GM12872 (cell line): Measurements from ENCODE around the gene AEBP1.

Source experiments
- TF ChIP-seq, protein P1 (sequence below): IDR thresholded peaks from 3 replicates; pipeline ENCODE4 v1.5.1; 2011; ENCODE audit warnings: low read depth, mild to moderate bottlenecking, low read length, moderate library complexity; ENCODE audit not compliant: insufficient read depth

AEBP1 gene

DNA sequence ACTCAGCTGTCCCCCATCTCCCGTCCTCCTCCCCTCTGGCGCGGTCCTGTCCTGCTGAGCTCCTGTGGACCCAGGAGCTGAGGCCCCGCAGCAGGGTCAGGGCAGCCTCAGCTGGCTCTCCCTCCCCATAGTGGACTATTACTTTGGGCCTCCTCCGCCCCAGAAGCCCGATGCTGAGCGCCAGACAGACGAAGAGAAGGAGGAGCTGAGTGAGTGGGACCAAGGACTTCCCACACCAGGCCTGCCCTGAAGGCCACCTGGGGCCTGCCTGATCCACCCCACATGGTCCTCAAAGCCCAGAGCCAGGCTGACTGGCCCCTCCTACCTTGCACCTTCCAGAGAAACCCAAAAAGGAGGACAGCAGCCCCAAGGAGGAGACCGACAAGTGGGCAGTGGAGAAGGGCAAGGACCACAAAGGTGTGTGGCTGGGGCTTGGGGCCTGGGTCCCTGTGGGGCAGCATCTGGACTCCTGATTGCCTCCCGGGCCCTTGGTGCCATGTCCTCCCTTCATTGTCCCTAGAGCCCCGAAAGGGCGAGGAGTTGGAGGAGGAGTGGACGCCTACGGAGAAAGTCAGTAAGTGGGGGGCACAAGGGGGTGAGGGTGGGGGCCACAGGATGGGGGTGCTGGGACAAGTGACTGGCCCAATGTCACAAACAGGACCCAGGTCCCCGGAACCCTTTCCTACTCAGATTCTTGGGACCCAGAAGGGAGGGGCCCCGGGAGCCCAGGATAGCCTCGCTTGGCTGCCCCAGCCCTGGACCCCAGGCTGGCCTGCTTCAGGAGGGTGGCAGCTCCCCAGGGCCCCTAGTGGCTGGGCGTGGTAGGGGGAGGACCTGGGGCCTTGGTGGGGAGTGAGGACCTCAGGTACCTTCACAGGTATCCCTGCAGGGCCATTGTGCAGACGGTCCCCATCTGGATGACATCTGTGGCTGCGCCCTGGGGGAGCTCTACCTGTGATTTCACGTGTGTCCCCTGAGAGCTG lies 4.9 kb downstream of the AEBP1 start:
- TF ChIP-seq, protein P1, sequence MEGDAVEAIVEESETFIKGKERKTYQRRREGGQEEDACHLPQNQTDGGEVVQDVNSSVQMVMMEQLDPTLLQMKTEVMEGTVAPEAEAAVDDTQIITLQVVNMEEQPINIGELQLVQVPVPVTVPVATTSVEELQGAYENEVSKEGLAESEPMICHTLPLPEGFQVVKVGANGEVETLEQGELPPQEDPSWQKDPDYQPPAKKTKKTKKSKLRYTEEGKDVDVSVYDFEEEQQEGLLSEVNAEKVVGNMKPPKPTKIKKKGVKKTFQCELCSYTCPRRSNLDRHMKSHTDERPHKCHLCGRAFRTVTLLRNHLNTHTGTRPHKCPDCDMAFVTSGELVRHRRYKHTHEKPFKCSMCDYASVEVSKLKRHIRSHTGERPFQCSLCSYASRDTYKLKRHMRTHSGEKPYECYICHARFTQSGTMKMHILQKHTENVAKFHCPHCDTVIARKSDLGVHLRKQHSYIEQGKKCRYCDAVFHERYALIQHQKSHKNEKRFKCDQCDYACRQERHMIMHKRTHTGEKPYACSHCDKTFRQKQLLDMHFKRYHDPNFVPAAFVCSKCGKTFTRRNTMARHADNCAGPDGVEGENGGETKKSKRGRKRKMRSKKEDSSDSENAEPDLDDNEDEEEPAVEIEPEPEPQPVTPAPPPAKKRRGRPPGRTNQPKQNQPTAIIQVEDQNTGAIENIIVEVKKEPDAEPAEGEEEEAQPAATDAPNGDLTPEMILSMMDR: peak; percentile 43; the same call in 2 of the 3 replicates

DNA sequence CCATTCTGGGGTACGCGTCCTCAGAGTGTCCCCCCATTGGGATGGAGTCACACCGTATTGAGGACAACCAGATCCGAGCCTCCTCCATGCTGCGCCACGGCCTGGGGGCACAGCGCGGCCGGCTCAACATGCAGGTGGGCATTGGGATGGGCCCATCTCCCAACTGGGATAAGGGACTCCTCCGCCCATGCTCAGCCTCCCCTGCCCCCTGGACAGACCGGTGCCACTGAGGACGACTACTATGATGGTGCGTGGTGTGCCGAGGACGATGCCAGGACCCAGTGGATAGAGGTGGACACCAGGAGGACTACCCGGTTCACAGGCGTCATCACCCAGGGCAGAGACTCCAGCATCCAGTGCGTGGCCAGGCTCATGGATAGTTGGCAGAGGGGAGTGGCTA lies 5.8 kb downstream of the AEBP1 start:
- TF ChIP-seq, protein P1: no peak

DNA sequence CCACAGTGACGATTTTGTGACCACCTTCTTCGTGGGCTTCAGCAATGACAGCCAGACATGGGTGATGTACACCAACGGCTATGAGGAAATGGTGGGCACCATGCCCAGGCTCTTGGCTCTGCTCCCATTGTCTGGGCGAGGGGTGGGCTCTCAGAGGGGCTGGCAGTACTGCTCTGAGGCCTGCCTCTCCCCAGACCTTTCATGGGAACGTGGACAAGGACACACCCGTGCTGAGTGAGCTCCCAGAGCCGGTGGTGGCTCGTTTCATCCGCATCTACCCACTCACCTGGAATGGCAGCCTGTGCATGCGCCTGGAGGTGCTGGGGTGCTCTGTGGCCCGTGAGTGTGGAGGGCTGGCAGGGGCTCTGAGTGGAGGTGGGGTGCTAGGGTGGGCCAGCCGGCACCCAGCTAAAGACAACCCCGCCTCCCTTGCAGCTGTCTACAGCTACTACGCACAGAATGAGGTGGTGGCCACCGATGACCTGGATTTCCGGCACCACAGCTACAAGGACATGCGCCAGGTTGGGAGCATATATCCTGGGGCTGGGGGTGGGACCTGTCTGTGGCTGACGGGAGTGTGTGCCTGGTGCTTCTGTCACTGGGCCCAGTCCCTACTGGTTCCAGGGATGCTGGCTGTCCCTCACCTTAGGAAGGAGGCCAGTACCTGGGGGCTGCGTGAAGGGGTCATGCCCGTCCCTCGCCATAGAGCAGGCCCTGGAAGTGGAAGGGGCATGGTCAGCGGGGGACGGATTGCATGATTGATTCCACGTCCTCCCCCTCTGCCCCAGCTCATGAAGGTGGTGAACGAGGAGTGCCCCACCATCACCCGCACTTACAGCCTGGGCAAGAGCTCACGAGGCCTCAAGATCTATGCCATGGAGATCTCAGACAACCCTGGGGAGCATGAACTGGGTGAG lies 6.8 kb downstream of the AEBP1 start:
- TF ChIP-seq, protein P1: no peak

DNA sequence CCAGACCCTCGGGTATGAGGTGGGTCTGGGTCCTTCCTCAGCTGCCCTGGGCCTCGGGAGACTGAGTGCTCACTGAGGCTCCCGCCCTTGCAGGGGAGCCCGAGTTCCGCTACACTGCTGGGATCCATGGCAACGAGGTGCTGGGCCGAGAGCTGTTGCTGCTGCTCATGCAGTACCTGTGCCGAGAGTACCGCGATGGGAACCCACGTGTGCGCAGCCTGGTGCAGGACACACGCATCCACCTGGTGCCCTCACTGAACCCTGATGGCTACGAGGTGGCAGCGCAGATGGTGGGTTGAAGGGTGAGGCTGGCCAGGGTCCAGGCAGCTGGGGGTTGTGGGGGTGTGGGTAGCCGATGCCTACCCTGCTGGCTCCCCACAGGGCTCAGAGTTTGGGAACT lies 7.6 kb downstream of the AEBP1 start:
- TF ChIP-seq, protein P1: no peak

DNA sequence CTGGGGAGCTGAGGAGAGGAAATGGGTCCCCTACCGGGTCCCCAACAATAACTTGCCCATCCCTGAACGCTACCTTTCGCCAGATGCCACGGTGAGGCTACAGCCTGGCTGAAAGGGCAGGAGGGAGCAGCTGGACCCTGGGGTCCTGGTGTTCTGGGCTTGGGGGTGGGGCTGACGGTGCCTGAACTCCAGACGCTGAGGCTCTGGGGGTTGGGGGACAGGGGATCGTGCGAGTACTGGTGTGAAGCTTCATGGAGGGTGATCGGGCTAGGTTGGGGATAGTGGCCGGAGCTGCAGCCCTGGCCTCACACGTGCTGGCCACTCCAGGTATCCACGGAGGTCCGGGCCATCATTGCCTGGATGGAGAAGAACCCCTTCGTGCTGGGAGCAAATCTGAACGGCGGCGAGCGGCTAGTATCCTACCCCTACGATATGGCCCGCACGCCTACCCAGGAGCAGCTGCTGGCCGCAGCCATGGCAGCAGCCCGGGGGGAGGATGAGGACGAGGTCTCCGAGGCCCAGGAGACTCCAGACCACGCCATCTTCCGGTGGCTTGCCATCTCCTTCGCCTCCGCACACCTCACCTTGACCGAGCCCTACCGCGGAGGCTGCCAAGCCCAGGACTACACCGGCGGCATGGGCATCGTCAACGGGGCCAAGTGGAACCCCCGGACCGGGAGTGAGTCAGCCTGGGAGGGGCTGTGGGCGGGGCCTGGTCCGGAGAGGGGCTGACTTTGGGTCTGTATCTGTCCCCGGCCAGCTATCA lies 8.3 kb downstream of the AEBP1 start:
- TF ChIP-seq, protein P1: no peak

DNA sequence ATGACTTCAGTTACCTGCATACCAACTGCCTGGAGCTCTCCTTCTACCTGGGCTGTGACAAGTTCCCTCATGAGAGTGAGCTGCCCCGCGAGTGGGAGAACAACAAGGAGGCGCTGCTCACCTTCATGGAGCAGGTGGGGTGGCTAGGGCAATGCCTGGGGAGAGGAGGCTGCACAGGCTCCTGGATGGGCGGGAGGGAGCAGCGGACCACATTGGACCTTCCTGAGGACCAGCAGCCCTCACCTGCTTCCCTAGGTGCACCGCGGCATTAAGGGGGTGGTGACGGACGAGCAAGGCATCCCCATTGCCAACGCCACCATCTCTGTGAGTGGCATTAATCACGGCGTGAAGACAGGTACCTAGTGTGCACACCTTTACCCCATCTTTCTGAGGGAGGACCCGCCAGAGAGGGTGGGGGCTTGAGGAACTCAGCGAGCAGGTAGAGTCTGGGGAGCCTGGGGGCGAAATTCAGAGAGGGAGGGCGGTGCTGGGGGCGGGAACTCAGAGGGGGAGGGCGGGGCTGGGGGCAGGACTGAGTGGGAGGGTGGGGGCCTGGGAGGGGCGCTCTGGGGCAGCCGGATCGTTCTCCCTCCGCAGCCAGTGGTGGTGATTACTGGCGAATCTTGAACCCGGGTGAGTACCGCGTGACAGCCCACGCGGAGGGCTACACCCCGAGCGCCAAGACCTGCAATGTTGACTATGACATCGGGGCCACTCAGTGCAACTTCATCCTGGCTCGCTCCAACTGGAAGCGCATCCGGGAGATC lies 9.0 kb downstream of the AEBP1 start:
- TF ChIP-seq, protein P1: no peak
